IMR-90 (cell line): ENCODE results near the gene ANKLE1. TPM values are rescaled to one million over a fixed set of nuclear protein-coding genes. Genes with fewer than 3 reads are reported as not detected.

Experiments used
- ATAC-seq: fragments of 200-7000 bp; cut with Tn5 transposase; 2 replicates; pipeline ENCODE4 v1.9.1; 2020; ENCODE audit warnings: low read depth, mild to moderate bottlenecking, moderate library complexity
- BruUV-seq: library from RNA; stranded (reverse); fragments of 400-500 nt; replicated peaks from 2 replicates; lab custom pipeline; 2021; lab: Mats Ljungman, UMichigan
- CTCF ChIA-PET: fragments of 300-600 bp; formaldehyde crosslinking; extraction: SDS; loops from one replicate; lab custom pipeline; 2021; ENCODE audit warnings: antibody characterized with exemption; lab: Yijun Ruan, JAX
- POLR2A ChIA-PET: fragments of 300-600 bp; sonication (Branson Sonifier 250); formaldehyde crosslinking; loops from one replicate; lab custom pipeline; 2022; ENCODE audit warnings: antibody characterized with exemption; ENCODE audit not compliant: unreplicated experiment; lab: Charles Lee
- DNase-seq: peaks from one replicate; pipeline ENCODE4 v3.0.0; 2013
- H2AFZ ChIP-seq: replicated peaks from 2 replicates; pipeline ENCODE3; 2013; ENCODE audit warnings: low read length, mild to moderate bottlenecking; ENCODE audit not compliant: poor library complexity
- H2AK5ac ChIP-seq: 2 replicates; pipeline ENCODE4 v1.6.1; 2013; ENCODE audit warnings: low read depth, low read length, inconsistent platforms
- H2AK9ac ChIP-seq: replicated peaks from 2 replicates; pipeline ENCODE3; 2013; ENCODE audit warnings: mild to moderate bottlenecking, low read depth, low read length, moderate library complexity; ENCODE audit not compliant: poor library complexity
- H2BK120ac ChIP-seq: 2 replicates; pipeline ENCODE4 v1.6.1; 2013; ENCODE audit warnings: low read depth, low read length, inconsistent platforms
- H2BK15ac ChIP-seq: 3 replicates; pipeline ENCODE4 v1.6.1; 2013; ENCODE audit warnings: low read depth, low read length, inconsistent platforms
- H2BK20ac ChIP-seq: 2 replicates; pipeline ENCODE4 v1.6.1; 2013; ENCODE audit warnings: low read depth, mild to moderate bottlenecking, inconsistent platforms, low read length, moderate library complexity
- H2BK5ac ChIP-seq: 2 replicates; pipeline ENCODE4 v1.6.1; 2013; ENCODE audit warnings: mild to moderate bottlenecking, low read depth, low read length, inconsistent platforms; ENCODE audit not compliant: poor library complexity, severe bottlenecking
- H3K14ac ChIP-seq: replicated peaks from 2 replicates; pipeline ENCODE4 v1.6.1; 2013; ENCODE audit warnings: low read depth, low read length, inconsistent platforms
- H3K18ac ChIP-seq: 2 replicates; pipeline ENCODE4 v1.6.1; 2013; ENCODE audit warnings: low read depth, low read length, control low read depth
- H3K23ac ChIP-seq: 2 replicates; pipeline ENCODE4 v1.6.1; 2013; ENCODE audit warnings: low read depth, low read length, inconsistent platforms
- H3K27ac ChIP-seq: 2 replicates; pipeline ENCODE4 v1.5.1; 2013; ENCODE audit warnings: mild to moderate bottlenecking, control low read depth, low read length; ENCODE audit not compliant: insufficient read depth
- H3K27me3 ChIP-seq: 2 replicates; pipeline ENCODE4 v1.6.1; 2013; ENCODE audit warnings: low read length; ENCODE audit not compliant: control insufficient read depth, insufficient read depth
- H3K36me3 ChIP-seq: 2 replicates; pipeline ENCODE4 v1.6.1; 2013; ENCODE audit warnings: low read length, mixed read lengths; ENCODE audit not compliant: control insufficient read depth, insufficient read depth
- H3K4ac ChIP-seq: 2 replicates; pipeline ENCODE4 v1.6.1; 2013; ENCODE audit warnings: low read depth, low read length, inconsistent platforms
- H3K4me1 ChIP-seq: 2 replicates; pipeline ENCODE4 v1.6.1; 2013; ENCODE audit warnings: low read length, mixed read lengths; ENCODE audit not compliant: control insufficient read depth, insufficient read depth
- H3K4me2 ChIP-seq: 2 replicates; pipeline ENCODE4 v1.6.1; 2013; ENCODE audit warnings: low read depth, mild to moderate bottlenecking, control low read depth, low read length, moderate library complexity
- H3K4me3 ChIP-seq: 2 replicates; pipeline ENCODE4 v1.5.1; 2013; ENCODE audit warnings: low read depth, mild to moderate bottlenecking, control low read depth, low read length, moderate library complexity; ENCODE audit not compliant: insufficient read depth
- H3K56ac ChIP-seq: 2 replicates; pipeline ENCODE4 v1.6.1; 2013; ENCODE audit warnings: low read length, inconsistent platforms; ENCODE audit not compliant: insufficient read depth; ENCODE audit errors: extremely low read depth
- H3K79me1 ChIP-seq, 2 experiments: 2 replicates each; pipeline ENCODE4 v1.6.1; 2013; ENCODE audit warnings: low read length in 2 of 2, inconsistent platforms in 1 of 2, low read depth in 1 of 2
- H3K9ac ChIP-seq: 2 replicates; pipeline ENCODE4 v1.6.1; 2013; ENCODE audit warnings: low read depth, low read length, control low read depth
- H3K9me1 ChIP-seq: 2 replicates; pipeline ENCODE4 v1.6.1; 2013; ENCODE audit warnings: low read length, inconsistent platforms; ENCODE audit not compliant: insufficient read depth
- H3K9me3 ChIP-seq: 2 replicates; pipeline ENCODE4 v1.6.1; 2013; ENCODE audit warnings: low read length; ENCODE audit not compliant: control insufficient read depth, insufficient read depth
- H4K20me1 ChIP-seq: 2 replicates; pipeline ENCODE4 v1.6.1; 2013; ENCODE audit warnings: low read length, inconsistent platforms; ENCODE audit not compliant: insufficient read depth
- H4K5ac ChIP-seq: 2 replicates; pipeline ENCODE4 v1.6.1; 2013; ENCODE audit warnings: mild to moderate bottlenecking, low read depth, low read length, control low read depth
- H4K8ac ChIP-seq, 2 experiments: 2 replicates each; pipeline ENCODE4 v1.6.1; 2013; ENCODE audit warnings: low read depth in 2 of 2, low read length in 2 of 2, control low read depth in 1 of 2, inconsistent platforms in 1 of 2
- H4K91ac ChIP-seq: 2 replicates; pipeline ENCODE4 v1.6.1; 2013; ENCODE audit warnings: low read depth, low read length, inconsistent platforms; ENCODE audit not compliant: insufficient read depth
- BHLHE40 ChIP-seq: fragments of 150-350 bp; IDR thresholded peaks from 2 replicates; pipeline ENCODE4 v1.6.1; 2016; ENCODE audit warnings: mild to moderate bottlenecking, low read depth, low read length
- CEBPB ChIP-seq: IDR thresholded peaks from 2 replicates; pipeline ENCODE4 v1.6.1; 2012; ENCODE audit warnings: low read depth, low read length, improper control_type of control experiment
- ELK1 ChIP-seq: fragments of 150-350 bp; IDR thresholded peaks from 2 replicates; pipeline ENCODE4 v1.6.1; 2016; ENCODE audit warnings: low read depth, mild to moderate bottlenecking, low read length, moderate library complexity, borderline replicate concordance
- FOS ChIP-seq: fragments of 150-350 bp; IDR thresholded peaks from 2 replicates; pipeline ENCODE4 v1.6.1; 2016; ENCODE audit warnings: low read depth, low read length
- MAFK ChIP-seq: IDR thresholded peaks from 2 replicates; pipeline ENCODE4 v1.6.1; 2012; ENCODE audit warnings: low read depth, low read length, improper control_type of control experiment
- MAZ ChIP-seq: IDR thresholded peaks from 2 replicates; pipeline ENCODE4 v1.6.1; 2012; ENCODE audit warnings: low read depth, mild to moderate bottlenecking, low read length, improper control_type of control experiment, moderate library complexity, borderline replicate concordance
- NFE2L2 ChIP-seq: fragments of 150-350 bp; IDR thresholded peaks from 2 replicates; pipeline ENCODE4 v1.6.1; 2016; ENCODE audit warnings: low read depth, mild to moderate bottlenecking, low read length
- POLR2A ChIP-seq: IDR thresholded peaks from 2 replicates; pipeline ENCODE4 v1.6.1; 2012; ENCODE audit warnings: mild to moderate bottlenecking, low read depth, low read length
- RAD21 ChIP-seq: IDR thresholded peaks from 2 replicates; pipeline ENCODE4 v1.6.1; 2012; ENCODE audit warnings: low read length, improper control_type of control experiment
- RCOR1 ChIP-seq: IDR thresholded peaks from 2 replicates; pipeline ENCODE4 v1.6.1; 2012; ENCODE audit warnings: mild to moderate bottlenecking, low read length, improper control_type of control experiment; ENCODE audit not compliant: insufficient replicate concordance
- SMC3 ChIP-seq: fragments of 150-350 bp; IDR thresholded peaks from 2 replicates; pipeline ENCODE4 v1.6.1; 2016; ENCODE audit warnings: low read depth, mild to moderate bottlenecking, antibody characterized with exemption, low read length, moderate library complexity
- USF2 ChIP-seq: fragments of 150-350 bp; IDR thresholded peaks from 2 replicates; pipeline ENCODE4 v1.6.1; 2017; ENCODE audit warnings: mild to moderate bottlenecking, antibody characterized with exemption, low read length, low read depth
- WGBS, 2 experiments: methylation state at CpG; one replicate each; pipeline versions ENCODE4 v1.1.5 to v1.1.7; 2013; ENCODE audit warnings: missing lambda C conversion rate in 2 of 2; ENCODE audit not compliant: insufficient read length in 1 of 2; ENCODE audit errors: extremely low coverage in 2 of 2; 5-methylcytosine and 5-hydroxymethylcytosine counted together
- dilution Hi-C: fragments of 300-500 bp; cut with HindIII; formaldehyde crosslinking; loops from one replicate; pipeline ENCODE4 v1.14.3; 2018; ENCODE audit warnings: low sequenced_read_pairs; ENCODE audit not compliant: unreplicated experiment
- in situ Hi-C: fragments of 300-500 bp; cut with MboI; formaldehyde crosslinking; loops from 3 replicates; pipeline ENCODE4 v1.14.3; 2019; ENCODE audit warnings: low sequenced_read_pairs, inconsistent platforms, mixed read lengths
- intact Hi-C: fragments of 100-400 bp; cut with micrococcal nuclease; formaldehyde crosslinking; loops from 2 replicates; pipeline ENCODE4 v1.10.0; 2022
- polyA plus RNA-seq, 3 experiments: library from polyadenylated mRNA; depleted of rRNA; stranded (reverse); fragments of >200 nt; gene quantifications; 2 replicates each; pipeline ENCODE4 v1.2.3, GENCODE V29; 2012; ENCODE audit warnings: low replicate concordance in 1 of 3
- total RNA-seq: library from RNA; depleted of rRNA; stranded (reverse); fragments of >200 nt; gene quantifications from 2 replicates; pipeline ENCODE4 v1.2.3, GENCODE V29; 2012

Gene ANKLE1
- total and polyA plus RNA-seq, 2 of the 4 experiments (the other 2 are of a cell fraction), result under 0.01 to 0.87 TPM

- Histone ChIP-seq H2AK5ac (peak overlapping the region; percentile 89), H3K4me3 (peak overlapping the region; percentile 70), H4K8ac (peak overlapping the region in 1 of 2 experiments; percentile 71; a peak in 1 of 4 replicates), H3K4me1 (peaks cover 8% of the 10 kb centered on the region), H2BK5ac (peak overlapping the region; percentile 54), H2BK15ac (no peak overlapping the region), H2AFZ (peak overlapping the region; percentile 99), H2AK9ac (peak overlapping the region; percentile 98), H3K79me1 (peaks cover 7 to 43% of the 10 kb centered on the region in 2 experiments; a peak in 3 of 4 replicates), H3K56ac (no peak overlapping the region), H3K4me2 (peak overlapping the region; percentile 68), H3K36me3 (peaks cover 3% of the 10 kb centered on the region; the same call in 1 of the 2 replicates), H4K5ac (no peak overlapping the region), H3K9me1 (peaks cover 5% of the 10 kb centered on the region), H4K20me1 (no peaks in the 10 kb centered on the region), H2BK120ac (no peak overlapping the region), H4K91ac (peak overlapping the region; percentile 56), H3K14ac (no peak overlapping the region), H3K23ac (peak overlapping the region; percentile 33; the same call in 1 of the 2 replicates), H2BK20ac (no peak overlapping the region), H3K27me3 (no peaks in the 10 kb centered on the region), H3K9ac (0 out of 2 replicates have a peak overlapping the region, but pooled peaks have one; percentile 42), H3K18ac (no peak overlapping the region), H3K4ac (peak overlapping the region; percentile 50), H3K27ac (peak overlapping the region; percentile 35; the same call in 1 of the 2 replicates), H3K9me3 (no peaks in the 10 kb centered on the region)
- intact Hi-C loops, result loop anchor here (1.0 kb wide), 1 partner anchor 25 kb away; the partner anchor contains the start of gene DDA1
- ATAC-seq, result peak; percentile 22
- no TSS peak for BruUV-seq
- 47% methylated on average over 35 of the region's 52 CpGs; no CpG with 5 or more reads in 1 of the 2 experiments for WGBS, 2 experiments
- POLR2A ChIA-PET, result interaction anchor here (1.0 kb wide), 1 partner anchor 9 kb away, joined by 3 read pairs; no protein-coding TSS in a partner anchor
- in situ Hi-C loops, result no loop called here
- dilution Hi-C loops, result no loop called here
- CTCF ChIA-PET, result no interaction called here
- DNase-seq, result peak; percentile 80
- TF ChIP-seq MAFK (no peak), MAZ (no peak), FOS (0 out of 2 replicates have a peak, but pooled peaks have one; percentile 21), CEBPB (no peak), RCOR1 (peak; percentile 13), ELK1 (no peak), USF2 (no peak), RAD21 (no peak), SMC3 (peak; percentile 15; the same call in 1 of the 2 replicates), BHLHE40 (no peak), POLR2A (no peak), NFE2L2 (no peak)
Measured at GRCh38 chr19:17333611-17334413, 52.1 kb downstream of the ANKLE1 start.
